Activated T-cell treated with anti-CD3 and anti-CD28 coated beads, Interleukin-2, amount 50 U/mL, for 4 hours (primary cell): ENCODE results near the gene NRCAM. TPM values are rescaled to one million over a fixed set of nuclear protein-coding genes. Genes with fewer than 3 reads are reported as not detected.
"Not testable (repeated sequence)": the region's sequence is repeated elsewhere in the genome, so short reads cannot be mapped to it uniquely, and the experiment has no call there.

Experiments used
- ATAC-seq, 2 donors: fragments of 200-7000 bp; cut with Tn5 transposase; one replicate each; pipeline ENCODE4 v1.10.0; 2021
- DNase-seq: peaks from one replicate; pipeline ENCODE4 v3.0.0-alpha.2; 2020
- H3K27me3 Mint-ChIP-seq: one replicate; pipeline ENCODE4 v1.8.0; 2021; ENCODE audit warnings: low read depth, mixed read lengths
- H3K36me3 Mint-ChIP-seq: one replicate; pipeline ENCODE4 v1.8.0; 2022; ENCODE audit warnings: mixed read lengths; ENCODE audit not compliant: insufficient read depth
- H3K4me1 Mint-ChIP-seq: one replicate; pipeline ENCODE4 v1.8.0; 2021; ENCODE audit warnings: low read depth, mixed read lengths
- H3K4me3 Mint-ChIP-seq: one replicate; pipeline ENCODE4 v1.8.0; 2021; ENCODE audit warnings: mild to moderate bottlenecking, moderate library complexity, mixed read lengths
- H3K9me3 Mint-ChIP-seq: one replicate; pipeline ENCODE4 v1.8.0; 2021; ENCODE audit warnings: mixed read lengths
- total RNA-seq, 3 donors: library from RNA; stranded (reverse); gene quantifications; one replicate each; pipeline ENCODE4 v1.2.1, GENCODE V29; 2021

NRCAM gene
- total RNA-seq, 3 donors from 2014 or later = 0.53 to 0.73 (median 0.69) TPM

- peaks cover 13% of the 10 kb centered on the region for H3K27me3 Mint-ChIP-seq
- DNase-seq (no peak), ATAC-seq (no peak)
- H3K36me3 Mint-ChIP-seq = no peaks in the 10 kb centered on the region
- H3K9me3 Mint-ChIP-seq = no peaks in the 10 kb centered on the region
- no peak overlapping the region for H3K4me3 Mint-ChIP-seq
- H3K4me1 Mint-ChIP-seq = peaks cover 4% of the 10 kb centered on the region
Observed at GRCh38 chr7:108282427-108282996, 173.7 kb downstream of the NRCAM start.

- no peak for ATAC-seq
- peaks cover 9% of the 10 kb centered on the region for H3K27me3 Mint-ChIP-seq
- no peak overlapping the region for H3K4me3 Mint-ChIP-seq
- DNase-seq = no peak
- H3K4me1 Mint-ChIP-seq = peaks cover 4% of the 10 kb centered on the region
- peaks cover 4% of the 10 kb centered on the region for H3K9me3 Mint-ChIP-seq
- H3K36me3 Mint-ChIP-seq = no peaks in the 10 kb centered on the region
Observed at GRCh38 chr7:108280136-108280535, 176.1 kb downstream of the NRCAM start.

- peaks cover 4% of the 10 kb centered on the region for H3K27me3 Mint-ChIP-seq
- no peaks in the 10 kb centered on the region for H3K36me3 Mint-ChIP-seq
- no peak overlapping the region for H3K4me3 Mint-ChIP-seq
- ATAC-seq (no peak), DNase-seq (no peak)
- H3K9me3 Mint-ChIP-seq = peaks cover 4% of the 10 kb centered on the region
- no peaks in the 10 kb centered on the region for H3K4me1 Mint-ChIP-seq
Observed at GRCh38 chr7:108278776-108279175, 177.5 kb downstream of the NRCAM start.

- Mint-ChIP-seq H3K4me1 (no peaks in the 10 kb centered on the region), H3K27me3 (peaks cover 4% of the 10 kb centered on the region), H3K4me3 (no peak overlapping the region), H3K36me3 (no peaks in the 10 kb centered on the region), H3K9me3 (peaks cover 4% of the 10 kb centered on the region)
- DNase-seq (no peak), ATAC-seq (no peak)
Observed at GRCh38 chr7:108278281-108278680, 178.0 kb downstream of the NRCAM start.

GRCh38 chr7:108274447-108274846 is 181.8 kb downstream of the NRCAM start:
- not testable (repeated sequence) for DNase-seq, H3K4me3 Mint-ChIP-seq, H3K9me3 Mint-ChIP-seq, H3K4me1 Mint-ChIP-seq, H3K36me3 Mint-ChIP-seq, ATAC-seq, H3K27me3 Mint-ChIP-seq

GRCh38 chr7:108272891-108273290 is 183.3 kb downstream of the NRCAM start:
- H3K4me3 Mint-ChIP-seq, ATAC-seq, H3K4me1 Mint-ChIP-seq, H3K36me3 Mint-ChIP-seq, H3K27me3 Mint-ChIP-seq, DNase-seq, H3K9me3 Mint-ChIP-seq: not testable (repeated sequence)

- H3K4me1 Mint-ChIP-seq = no peaks in the 10 kb centered on the region
- H3K36me3 Mint-ChIP-seq = no peaks in the 10 kb centered on the region
- no peak for DNase-seq
- ATAC-seq = no peak
- H3K9me3 Mint-ChIP-seq = no peaks in the 10 kb centered on the region
- no peak overlapping the region for H3K4me3 Mint-ChIP-seq
- no peaks in the 10 kb centered on the region for H3K27me3 Mint-ChIP-seq
Observed at GRCh38 chr7:108270385-108271015, 185.7 kb downstream of the NRCAM start.

- H3K9me3 Mint-ChIP-seq = no peaks in the 10 kb centered on the region
- H3K27me3 Mint-ChIP-seq = no peaks in the 10 kb centered on the region
Observed at GRCh38 chr7:108268200-108268820, 187.9 kb downstream of the NRCAM start.

GRCh38 chr7:108267615-108268014 is 188.6 kb downstream of the NRCAM start:
- DNase-seq (no peak), ATAC-seq (no peak)
- H3K9me3 Mint-ChIP-seq = no peaks in the 10 kb centered on the region
- H3K27me3 Mint-ChIP-seq = no peaks in the 10 kb centered on the region
- H3K36me3 Mint-ChIP-seq = no peaks in the 10 kb centered on the region
- no peak overlapping the region for H3K4me3 Mint-ChIP-seq
- H3K4me1 Mint-ChIP-seq = no peaks in the 10 kb centered on the region

More at GRCh38 chr7:108268200-108268820, 187.9 kb downstream of the NRCAM start:
- Mint-ChIP-seq H3K4me1 (no peaks in the 10 kb centered on the region), H3K4me3 (no peak overlapping the region), H3K36me3 (no peaks in the 10 kb centered on the region)
- ATAC-seq (no peak), DNase-seq (no peak)

GRCh38 chr7:108266491-108266890 is 189.7 kb downstream of the NRCAM start:
- ATAC-seq (no peak), DNase-seq (no peak)
- no peaks in the 10 kb centered on the region for H3K4me1 Mint-ChIP-seq
- H3K27me3 Mint-ChIP-seq = no peaks in the 10 kb centered on the region
- no peaks in the 10 kb centered on the region for H3K9me3 Mint-ChIP-seq
- H3K4me3 Mint-ChIP-seq = no peak overlapping the region
- no peaks in the 10 kb centered on the region for H3K36me3 Mint-ChIP-seq

GRCh38 chr7:108266035-108266434 is 190.2 kb downstream of the NRCAM start:
- H3K27me3 Mint-ChIP-seq = no peaks in the 10 kb centered on the region
- H3K36me3 Mint-ChIP-seq = no peaks in the 10 kb centered on the region
- DNase-seq = no peak
- no peak for ATAC-seq
- no peaks in the 10 kb centered on the region for H3K4me1 Mint-ChIP-seq
- no peak overlapping the region for H3K4me3 Mint-ChIP-seq
- no peaks in the 10 kb centered on the region for H3K9me3 Mint-ChIP-seq

GRCh38 chr7:108265007-108265406 is 191.2 kb downstream of the NRCAM start:
- ATAC-seq (no peak), DNase-seq (no peak)
- no peaks in the 10 kb centered on the region for H3K36me3 Mint-ChIP-seq
- no peaks in the 10 kb centered on the region for H3K4me1 Mint-ChIP-seq
- no peaks in the 10 kb centered on the region for H3K27me3 Mint-ChIP-seq
- H3K4me3 Mint-ChIP-seq = no peak overlapping the region
- no peaks in the 10 kb centered on the region for H3K9me3 Mint-ChIP-seq

- H3K9me3 Mint-ChIP-seq = peaks cover 5% of the 10 kb centered on the region
- H3K4me1 Mint-ChIP-seq = no peaks in the 10 kb centered on the region
- no peak for DNase-seq
- no peaks in the 10 kb centered on the region for H3K36me3 Mint-ChIP-seq
- H3K4me3 Mint-ChIP-seq = no peak overlapping the region
- ATAC-seq = no peak
- no peaks in the 10 kb centered on the region for H3K27me3 Mint-ChIP-seq
Observed at GRCh38 chr7:108263425-108263824, 192.8 kb downstream of the NRCAM start.

- no peak overlapping the region for H3K4me3 Mint-ChIP-seq
- H3K9me3 Mint-ChIP-seq = peaks cover 5% of the 10 kb centered on the region
- no peaks in the 10 kb centered on the region for H3K27me3 Mint-ChIP-seq
- no peaks in the 10 kb centered on the region for H3K36me3 Mint-ChIP-seq
- H3K4me1 Mint-ChIP-seq = no peaks in the 10 kb centered on the region
- DNase-seq (no peak), ATAC-seq (no peak)
Observed at GRCh38 chr7:108261560-108262255, 194.5 kb downstream of the NRCAM start.

- H3K9me3 Mint-ChIP-seq, H3K27me3 Mint-ChIP-seq, H3K4me3 Mint-ChIP-seq, DNase-seq, H3K36me3 Mint-ChIP-seq, ATAC-seq, H3K4me1 Mint-ChIP-seq: not testable (repeated sequence)
Observed at GRCh38 chr7:108259447-108259846, 196.8 kb downstream of the NRCAM start.
